DND-41 (cell line): ENCODE measurements around the gene SAFB2.

Experiments used
- CTCF ChIP-seq: IDR thresholded peaks from 2 replicates; pipeline ENCODE4 v1.5.1; 2012; ENCODE audit warnings: borderline replicate concordance, low read length, moderate library complexity, mild to moderate bottlenecking; ENCODE audit not compliant: poor library complexity, severe bottlenecking; ENCODE audit errors: extremely low read depth
- EZH2 ChIP-seq: IDR thresholded peaks from 3 replicates; pipeline ENCODE4 v1.6.1; 2012; ENCODE audit warnings: borderline replicate concordance, low read depth, mild to moderate bottlenecking, moderate library complexity, low read length, inconsistent platforms; ENCODE audit not compliant: severe bottlenecking

- TF ChIP-seq CTCF = no peak
- no peak for TF ChIP-seq EZH2
Measured at GRCh38 chr19:5567360-5567969, 55.1 kb downstream of the SAFB2 start, which contains the start of gene TINCR.
